SK-N-SH (cell line): ENCODE results near the gene PLET1. TPM values are rescaled to one million over a fixed set of nuclear protein-coding genes. Genes with fewer than 3 reads are reported as not detected.

Experiments
- CTCF ChIA-PET: fragments of 300-600, 350-600 bp; formaldehyde crosslinking; extraction: SDS; loops from one replicate; lab custom pipeline; 2021; lab: Yijun Ruan, JAX
- POLR2A ChIA-PET: fragments of 350-600 bp; sonication (Branson Sonifier 250); formaldehyde crosslinking; extraction: SDS; loops from one replicate; lab custom pipeline; 2020; ENCODE audit warnings: antibody characterized with exemption, inconsistent platforms; lab: Yijun Ruan, JAX
- DNase-seq: peaks from one replicate; pipeline ENCODE4 v3.0.0; 2012
- H2AFZ ChIP-seq: fragments of 200-600 bp; sonication (generic); 2 replicates; pipeline ENCODE4 v1.8.1; 2016; ENCODE audit warnings: antibody characterized with exemption, mild to moderate bottlenecking, low read depth
- H3F3A ChIP-seq: fragments of 200-600 bp; sonication (generic); replicated peaks from 2 replicates; pipeline ENCODE3; 2016; ENCODE audit warnings: antibody characterized with exemption, mild to moderate bottlenecking; ENCODE audit not compliant: insufficient read depth
- H3K27ac ChIP-seq, 2 experiments: fragments of 200-500 bp in 1 of 2; fragments of 200-600 bp in 1 of 2; sonication (Bioruptor generic) in 1 of 2; sonication (generic), shearing (Covaris generic) in 1 of 2; 2 replicates each; pipeline versions ENCODE4 v1.5.1 to v1.6.1; 2014 to 2016; ENCODE audit warnings: low read depth in 2 of 2, inconsistent platforms in 1 of 2, low read length in 1 of 2, mild to moderate bottlenecking in 1 of 2, mixed read lengths in 1 of 2
- H3K27me3 ChIP-seq: fragments of 200-600 bp; sonication (generic), shearing (Covaris generic); 2 replicates; pipeline ENCODE4 v1.6.1; 2016; ENCODE audit warnings: mixed run types; ENCODE audit not compliant: insufficient read depth
- H3K36me3 ChIP-seq, 2 experiments: fragments of 200-500 bp in 1 of 2; fragments of 200-600 bp in 1 of 2; sonication (Bioruptor generic) in 1 of 2; sonication (generic) in 1 of 2; replicated peaks in 1 of 2; 2 replicates each; pipeline versions ENCODE3 to v1.5.1; 2014 to 2016; ENCODE audit warnings: low read length in 1 of 2, mild to moderate bottlenecking in 1 of 2; ENCODE audit not compliant: insufficient read depth in 2 of 2, control insufficient read depth in 1 of 2
- H3K4me1 ChIP-seq, 2 experiments: fragments of 200-500 bp in 1 of 2; fragments of 200-600 bp in 1 of 2; sonication (Bioruptor generic) in 1 of 2; sonication (generic), shearing (Covaris generic) in 1 of 2; 2 replicates each; pipeline versions ENCODE4 v1.5.1 to v1.6.1; 2014 to 2016; ENCODE audit warnings: low read depth in 1 of 2, low read length in 1 of 2, mixed run types in 1 of 2; ENCODE audit not compliant: insufficient read depth in 2 of 2, control insufficient read depth in 1 of 2
- H3K4me2 ChIP-seq: fragments of 200-600 bp; sonication (generic), shearing (Covaris generic); 2 replicates; pipeline ENCODE4 v1.6.1; 2017; ENCODE audit warnings: mixed run types
- H3K4me3 ChIP-seq, 2 experiments: fragments of 200-500 bp in 1 of 2; fragments of 200-600 bp in 1 of 2; sonication (Bioruptor generic) in 1 of 2; sonication (generic), shearing (Covaris generic) in 1 of 2; 2 replicates each; pipeline versions ENCODE4 v1.5.1 to v1.8.1; 2014 to 2016; ENCODE audit warnings: low read depth in 2 of 2, inconsistent platforms in 1 of 2, low read length in 1 of 2, mild to moderate bottlenecking in 1 of 2, mixed read lengths in 1 of 2, moderate library complexity in 1 of 2
- H3K79me2 ChIP-seq: fragments of 200-600 bp; sonication (generic); 2 replicates; pipeline ENCODE4 v1.8.1; 2017; ENCODE audit warnings: mild to moderate bottlenecking; ENCODE audit not compliant: insufficient read depth
- H3K9ac ChIP-seq: fragments of 200-600 bp; sonication (generic); 2 replicates; pipeline ENCODE4 v1.6.1; 2017; ENCODE audit warnings: mixed run types
- H3K9me2 ChIP-seq: fragments of 200-600 bp; sonication (generic); 2 replicates; pipeline ENCODE4 v1.6.1; 2017; ENCODE audit warnings: mixed run types
- H3K9me3 ChIP-seq: fragments of 200-600 bp; sonication (generic); 2 replicates; pipeline ENCODE4 v1.6.1; 2017; ENCODE audit warnings: mixed run types, mild to moderate bottlenecking, moderate library complexity
- H4K20me1 ChIP-seq: fragments of 200-600 bp; sonication (generic); 2 replicates; pipeline ENCODE4 v1.6.1; 2017; ENCODE audit warnings: mild to moderate bottlenecking, mixed run types; ENCODE audit not compliant: insufficient read depth
- POLR2AphosphoS5 ChIP-seq: IDR thresholded peaks from 2 replicates; pipeline ENCODE4 v1.6.1; 2012; ENCODE audit warnings: low read depth, low read length
- RXRA ChIP-seq: IDR thresholded peaks from 2 replicates; pipeline ENCODE4 v1.4.0; 2012; ENCODE audit warnings: low read depth, mild to moderate bottlenecking, borderline replicate concordance
- SIN3A ChIP-seq: IDR thresholded peaks from 2 replicates; pipeline ENCODE4 v1.6.1; 2012; ENCODE audit warnings: low read depth, mild to moderate bottlenecking, low read length, moderate library complexity, borderline replicate concordance
- USF2 ChIP-seq: fragments of 150-350 bp; IDR thresholded peaks from 2 replicates; pipeline ENCODE4 v1.6.1; 2017; ENCODE audit warnings: antibody characterized with exemption, low read length, low read depth, borderline replicate concordance
- WGBS: methylation state at CpG from one replicate; pipeline ENCODE4 v1.1.6; 2017; ENCODE audit warnings: low lambda C conversion rate; 5-methylcytosine and 5-hydroxymethylcytosine counted together
- polyA plus RNA-seq, 3 experiments: library from polyadenylated mRNA; depleted of rRNA; stranded (reverse); fragments of >200 nt; gene quantifications; 2 replicates each; pipeline ENCODE4 v1.2.3, GENCODE V29; 2012
- TF ChIP-seq, protein P1 (sequence below): IDR thresholded peaks from 2 replicates; pipeline ENCODE4 v1.6.1; 2012; ENCODE audit warnings: mild to moderate bottlenecking, low read depth, low read length, moderate library complexity
- TF ChIP-seq, protein P2 (sequence below): IDR thresholded peaks from 2 replicates; pipeline ENCODE4; 2012

Gene PLET1
- polyA plus RNA-seq, 1 of the 3 experiments (the other 2 are of a cell fraction) = not detected

DNA sequence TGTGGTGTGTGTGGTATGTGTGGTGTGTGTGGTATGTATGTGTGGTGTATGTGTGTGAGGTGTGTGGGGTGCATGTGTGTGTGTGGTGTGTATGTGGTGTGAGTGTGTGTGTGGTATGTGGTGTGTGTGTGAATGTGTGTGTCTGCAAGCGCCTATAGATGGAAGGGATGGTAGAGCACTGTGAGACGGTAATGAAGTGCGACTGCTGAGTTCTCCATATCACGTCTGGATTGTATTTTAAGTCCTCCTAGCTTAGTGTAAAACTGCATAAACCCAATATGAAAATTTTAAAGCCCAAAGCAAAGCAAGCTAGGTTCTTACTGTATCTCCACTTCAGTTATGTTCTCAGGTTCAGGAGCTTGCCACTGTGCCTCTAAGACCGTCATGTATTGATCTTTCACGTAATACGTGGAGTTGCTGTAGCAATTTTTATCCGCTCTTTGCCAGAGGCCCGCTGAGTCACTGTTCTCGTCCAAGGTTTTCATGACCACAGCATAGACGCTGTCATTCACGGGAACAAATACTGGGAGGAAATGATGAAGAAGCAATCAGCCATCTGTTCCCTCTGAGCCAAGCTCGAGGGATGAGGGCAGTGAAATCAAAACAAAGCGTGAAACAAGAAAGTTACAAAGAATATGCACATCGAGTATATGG, 5.5 kb downstream of the PLET1 start (continued):
- TF ChIP-seq, protein P1, sequence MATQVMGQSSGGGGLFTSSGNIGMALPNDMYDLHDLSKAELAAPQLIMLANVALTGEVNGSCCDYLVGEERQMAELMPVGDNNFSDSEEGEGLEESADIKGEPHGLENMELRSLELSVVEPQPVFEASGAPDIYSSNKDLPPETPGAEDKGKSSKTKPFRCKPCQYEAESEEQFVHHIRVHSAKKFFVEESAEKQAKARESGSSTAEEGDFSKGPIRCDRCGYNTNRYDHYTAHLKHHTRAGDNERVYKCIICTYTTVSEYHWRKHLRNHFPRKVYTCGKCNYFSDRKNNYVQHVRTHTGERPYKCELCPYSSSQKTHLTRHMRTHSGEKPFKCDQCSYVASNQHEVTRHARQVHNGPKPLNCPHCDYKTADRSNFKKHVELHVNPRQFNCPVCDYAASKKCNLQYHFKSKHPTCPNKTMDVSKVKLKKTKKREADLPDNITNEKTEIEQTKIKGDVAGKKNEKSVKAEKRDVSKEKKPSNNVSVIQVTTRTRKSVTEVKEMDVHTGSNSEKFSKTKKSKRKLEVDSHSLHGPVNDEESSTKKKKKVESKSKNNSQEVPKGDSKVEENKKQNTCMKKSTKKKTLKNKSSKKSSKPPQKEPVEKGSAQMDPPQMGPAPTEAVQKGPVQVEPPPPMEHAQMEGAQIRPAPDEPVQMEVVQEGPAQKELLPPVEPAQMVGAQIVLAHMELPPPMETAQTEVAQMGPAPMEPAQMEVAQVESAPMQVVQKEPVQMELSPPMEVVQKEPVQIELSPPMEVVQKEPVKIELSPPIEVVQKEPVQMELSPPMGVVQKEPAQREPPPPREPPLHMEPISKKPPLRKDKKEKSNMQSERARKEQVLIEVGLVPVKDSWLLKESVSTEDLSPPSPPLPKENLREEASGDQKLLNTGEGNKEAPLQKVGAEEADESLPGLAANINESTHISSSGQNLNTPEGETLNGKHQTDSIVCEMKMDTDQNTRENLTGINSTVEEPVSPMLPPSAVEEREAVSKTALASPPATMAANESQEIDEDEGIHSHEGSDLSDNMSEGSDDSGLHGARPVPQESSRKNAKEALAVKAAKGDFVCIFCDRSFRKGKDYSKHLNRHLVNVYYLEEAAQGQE = no peak
- TF ChIP-seq USF2 (no peak), SIN3A (no peak)
- TF ChIP-seq, protein P2, sequence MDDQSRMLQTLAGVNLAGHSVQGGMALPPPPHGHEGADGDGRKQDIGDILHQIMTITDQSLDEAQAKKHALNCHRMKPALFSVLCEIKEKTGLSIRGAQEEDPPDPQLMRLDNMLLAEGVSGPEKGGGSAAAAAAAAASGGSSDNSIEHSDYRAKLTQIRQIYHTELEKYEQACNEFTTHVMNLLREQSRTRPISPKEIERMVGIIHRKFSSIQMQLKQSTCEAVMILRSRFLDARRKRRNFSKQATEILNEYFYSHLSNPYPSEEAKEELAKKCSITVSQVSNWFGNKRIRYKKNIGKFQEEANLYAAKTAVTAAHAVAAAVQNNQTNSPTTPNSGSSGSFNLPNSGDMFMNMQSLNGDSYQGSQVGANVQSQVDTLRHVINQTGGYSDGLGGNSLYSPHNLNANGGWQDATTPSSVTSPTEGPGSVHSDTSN = no peak
- TF ChIP-seq, all 33 proteins: peak for 0

- no peaks in the 10 kb centered on the region for H3K36me3 ChIP-seq
- no peaks in the 10 kb centered on the region for H3K9me3 ChIP-seq
- no peaks in the 10 kb centered on the region for H3K27me3 ChIP-seq
- no peak overlapping the region for H2AFZ ChIP-seq
- CTCF ChIA-PET = interaction anchor here (0.7 to 1.0 kb wide), 2 partner anchors 22 to 78 kb away, joined by 3 read pairs; partner anchors contain the start of gene BCO2
- H3K27ac ChIP-seq = no peak overlapping the region
- 88% methylated on average over 3 of the region's 3 CpGs for WGBS
- TF ChIP-seq RXRA = no peak
- TF ChIP-seq POLR2AphosphoS5 = no peak
- TF ChIP-seq, all 33 proteins: peak for 0
- no peak overlapping the region for H3K4me2 ChIP-seq
- DNase-seq = no peak
- H3K9me2 ChIP-seq = no peaks in the 10 kb centered on the region
- no peaks in the 10 kb centered on the region for H3K79me2 ChIP-seq
- H3K4me3 ChIP-seq = no peak overlapping the region
- POLR2A ChIA-PET = no interaction called here
- no peaks in the 10 kb centered on the region for H4K20me1 ChIP-seq
- no peaks in the 10 kb centered on the region for H3F3A ChIP-seq
- H3K9ac ChIP-seq = no peak overlapping the region
- no peaks in the 10 kb centered on the region for H3K4me1 ChIP-seq
These were observed 6.9 kb downstream of the PLET1 start for GRCh38 chr11:112253605-112254242.
